Measurements from ENCODE around the gene KRT33A. TPM values are rescaled to one million over a fixed set of nuclear protein-coding genes. Genes with fewer than 3 reads are reported as not detected.

KRT33A gene
- total and polyA plus RNA-seq, 2 experiments from 2014 or later: not detected

DNA sequence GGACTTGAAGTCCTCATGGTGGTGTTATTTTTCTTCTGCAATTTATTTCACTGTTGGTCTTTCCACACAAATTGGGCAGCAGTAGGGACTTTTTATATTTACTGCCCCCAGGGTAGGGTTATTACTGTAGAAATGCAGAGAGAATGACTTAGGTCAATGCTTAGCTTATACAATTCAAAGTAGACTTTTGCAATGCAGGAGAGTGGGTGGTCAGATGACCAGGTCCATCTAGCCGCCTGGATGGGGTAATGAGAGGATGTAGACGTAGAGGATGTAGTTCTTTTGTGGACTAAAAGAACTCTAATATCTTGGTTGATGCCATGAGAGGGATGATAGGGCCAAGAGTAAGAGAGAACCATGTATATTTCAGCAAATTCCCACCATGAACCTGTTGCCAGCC lies 32.4 kb downstream of the KRT33A start:
- H3K4me1 ChIP-seq (ENCODE audit: insufficient read depth): no peaks in the 10 kb centered on the region
- H3K27ac ChIP-seq: no peak overlapping the region
- H3K27me3 ChIP-seq: peaks cover 6% of the 10 kb centered on the region
- no peaks in the 10 kb centered on the region for H3K9me2 ChIP-seq (replicated peaks; ENCODE audit: insufficient read depth)
- H3K79me2 ChIP-seq: no peaks in the 10 kb centered on the region
- no peak for DNase-seq (ENCODE audit: low spot score)
- H3K9me3 ChIP-seq (ENCODE audit: low read depth): peaks cover 5% of the 10 kb centered on the region
- H3K36me3 ChIP-seq (replicated peaks; ENCODE audit: insufficient read depth, low read depth): no peaks in the 10 kb centered on the region
- no peak overlapping the region for H3K4me3 ChIP-seq
- no peaks in the 10 kb centered on the region for H4K20me1 ChIP-seq (ENCODE audit: insufficient read depth, poor library complexity, severe bottlenecking)
- TF ChIP-seq EZH2 (IDR thresholded peaks at IDR 0.05; ENCODE audit: borderline replicate concordance): no peak
- no peak for TF ChIP-seq EZH2phosphoT487 (IDR thresholded peaks at IDR 0.05; ENCODE audit: low read depth, severe bottlenecking, unreplicated experiment)
- TF ChIP-seq, protein P1, sequence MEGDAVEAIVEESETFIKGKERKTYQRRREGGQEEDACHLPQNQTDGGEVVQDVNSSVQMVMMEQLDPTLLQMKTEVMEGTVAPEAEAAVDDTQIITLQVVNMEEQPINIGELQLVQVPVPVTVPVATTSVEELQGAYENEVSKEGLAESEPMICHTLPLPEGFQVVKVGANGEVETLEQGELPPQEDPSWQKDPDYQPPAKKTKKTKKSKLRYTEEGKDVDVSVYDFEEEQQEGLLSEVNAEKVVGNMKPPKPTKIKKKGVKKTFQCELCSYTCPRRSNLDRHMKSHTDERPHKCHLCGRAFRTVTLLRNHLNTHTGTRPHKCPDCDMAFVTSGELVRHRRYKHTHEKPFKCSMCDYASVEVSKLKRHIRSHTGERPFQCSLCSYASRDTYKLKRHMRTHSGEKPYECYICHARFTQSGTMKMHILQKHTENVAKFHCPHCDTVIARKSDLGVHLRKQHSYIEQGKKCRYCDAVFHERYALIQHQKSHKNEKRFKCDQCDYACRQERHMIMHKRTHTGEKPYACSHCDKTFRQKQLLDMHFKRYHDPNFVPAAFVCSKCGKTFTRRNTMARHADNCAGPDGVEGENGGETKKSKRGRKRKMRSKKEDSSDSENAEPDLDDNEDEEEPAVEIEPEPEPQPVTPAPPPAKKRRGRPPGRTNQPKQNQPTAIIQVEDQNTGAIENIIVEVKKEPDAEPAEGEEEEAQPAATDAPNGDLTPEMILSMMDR (IDR thresholded peaks at IDR 0.05; ENCODE audit: poor library complexity): no peak
- WGBS (ENCODE audit: low lambda C conversion rate, missing lambda C conversion rate): 97% methylated on average over 2 of the region's 2 CpGs
- no peak overlapping the region for H2AFZ ChIP-seq
- H3K4me2 ChIP-seq: no peak overlapping the region

DNA sequence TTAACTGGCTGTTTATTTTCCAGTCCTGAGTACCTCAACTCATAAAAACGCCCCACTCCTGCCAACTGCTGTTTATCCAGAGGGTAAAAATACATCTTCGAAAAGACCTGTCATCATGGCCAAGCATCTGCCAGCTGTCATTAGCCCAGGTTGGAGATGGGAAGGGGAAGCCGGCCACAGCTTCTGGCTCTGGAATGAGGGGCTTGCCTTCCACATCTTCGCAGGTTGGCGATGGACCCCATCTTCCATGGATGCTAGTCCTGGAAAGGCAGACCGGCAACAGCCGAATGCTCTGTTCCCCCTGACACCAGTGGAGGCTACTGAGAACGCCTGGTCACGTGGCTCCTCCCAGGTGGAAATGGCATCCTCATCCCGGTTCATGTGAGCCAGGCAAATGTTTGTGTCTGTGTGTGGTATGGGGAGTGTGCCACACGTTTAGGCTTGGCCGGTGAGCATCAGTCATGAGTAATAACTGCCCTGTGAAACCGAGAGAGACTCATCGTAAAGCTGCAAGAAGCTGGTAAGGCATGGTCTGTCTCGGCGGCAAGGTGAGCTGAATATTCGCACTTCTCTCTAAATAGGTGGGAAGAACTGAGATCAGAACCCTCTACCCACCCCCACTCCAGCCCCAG lies 34.7 kb downstream of the KRT33A start:
- Histone ChIP-seq H2AFZ (no peak overlapping the region), H3K4me2 (no peak overlapping the region), H3K9me3 (ENCODE audit: low read depth) (peaks cover 5% of the 10 kb centered on the region), H3K79me2 (no peaks in the 10 kb centered on the region), H3K9me2 (replicated peaks; ENCODE audit: insufficient read depth) (no peaks in the 10 kb centered on the region), H3K4me3 (no peak overlapping the region), H4K20me1 (ENCODE audit: insufficient read depth, poor library complexity, severe bottlenecking) (no peaks in the 10 kb centered on the region), H3K36me3 (replicated peaks; ENCODE audit: insufficient read depth, low read depth) (no peaks in the 10 kb centered on the region), H3K27me3 (peaks cover 6% of the 10 kb centered on the region), H3K4me1 (ENCODE audit: insufficient read depth) (no peaks in the 10 kb centered on the region), H3K27ac (no peak overlapping the region)
- WGBS (ENCODE audit: low lambda C conversion rate, missing lambda C conversion rate): 79% methylated on average over 17 of the region's 17 CpGs
- TF ChIP-seq EZH2 (IDR thresholded peaks at IDR 0.05; ENCODE audit: borderline replicate concordance) (no peak), EZH2phosphoT487 (IDR thresholded peaks at IDR 0.05; ENCODE audit: low read depth, severe bottlenecking, unreplicated experiment) (no peak)
- TF ChIP-seq, protein P1 (IDR thresholded peaks at IDR 0.05; ENCODE audit: poor library complexity): no peak
- DNase-seq (ENCODE audit: low spot score): no peak

DNA sequence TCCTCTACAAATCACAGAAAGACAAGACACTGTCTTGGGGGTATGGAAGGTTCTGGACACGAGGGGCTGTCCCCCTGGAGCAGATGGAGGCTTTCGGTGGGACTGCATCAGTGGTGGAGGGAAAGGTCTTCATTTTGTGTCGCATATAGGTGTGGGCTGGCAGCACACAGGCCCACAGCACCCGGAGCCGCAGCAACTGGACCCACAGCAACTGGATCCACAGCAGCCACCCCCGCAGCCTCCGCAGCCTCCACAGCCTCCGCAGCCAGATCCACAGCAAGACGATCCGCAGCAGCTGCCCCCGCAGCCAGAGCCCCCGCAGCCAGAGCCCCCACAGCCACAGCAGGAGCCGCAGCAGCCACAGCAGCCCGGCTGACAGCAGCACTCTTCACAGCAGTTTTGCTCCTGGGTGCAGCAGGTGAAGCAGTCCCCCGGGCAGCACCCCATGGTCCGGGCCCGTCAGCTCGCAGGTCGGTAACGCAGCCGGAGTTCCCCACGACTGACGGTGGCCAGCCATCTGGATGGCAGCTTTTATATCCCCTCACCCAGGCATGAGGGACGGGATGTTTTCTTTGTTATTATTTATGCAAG lies 35.3 kb downstream of the KRT33A start, which contains the start of gene KRTAP17-1:
TSS of gene KRTAP17-1 (minus strand) at position 507 of the 591 bp plus-strand sequence. CDS start at position 447, 60 bp downstream.
- WGBS (ENCODE audit: low lambda C conversion rate, missing lambda C conversion rate): 87% methylated on average over 24 of the region's 24 CpGs
- Histone ChIP-seq H3K9me2 (replicated peaks; ENCODE audit: insufficient read depth) (no peaks in the 10 kb centered on the region), H3K4me2 (no peak within 1 kb of the TSS), H4K20me1 (ENCODE audit: insufficient read depth, poor library complexity, severe bottlenecking) (no peaks in the 10 kb centered on the region), H3K4me3 (no peak within 1 kb of the TSS), H3K27me3 (peaks cover 6% of the 10 kb centered on the region), H3K36me3 (replicated peaks; ENCODE audit: insufficient read depth, low read depth) (no peaks in the 10 kb centered on the region), H3K27ac (no peak within 1 kb of the TSS), H3K9me3 (ENCODE audit: low read depth) (peaks cover 5% of the 10 kb centered on the region), H2AFZ (no peak within 1 kb of the TSS), H3K79me2 (no peaks in the 10 kb centered on the region), H3K4me1 (ENCODE audit: insufficient read depth) (no peaks in the 10 kb centered on the region)
- no peak for TF ChIP-seq EZH2 (IDR thresholded peaks at IDR 0.05; ENCODE audit: borderline replicate concordance)
- TF ChIP-seq, protein P1 (IDR thresholded peaks at IDR 0.05; ENCODE audit: poor library complexity): no peak
- no peak for TF ChIP-seq EZH2phosphoT487 (IDR thresholded peaks at IDR 0.05; ENCODE audit: low read depth, severe bottlenecking, unreplicated experiment)
- no peak for DNase-seq (ENCODE audit: low spot score)
